ENCODE results near the gene PLPP7.

The PLPP7 gene

GRCh38 chr9:131299346-131299960 lies 9.9 kb downstream of the PLPP7 start:
- TF ChIP-seq CTCF (IDR thresholded peaks at IDR 0.05): no peak
- DNase-seq (ENCODE audit: low spot score): no peak
- H3K27ac ChIP-seq: no peak overlapping the region
- H3K4me3 ChIP-seq: no peak overlapping the region

GRCh38 chr9:131299961-131300347 lies 10.4 kb downstream of the PLPP7 start:
- DNase-seq (ENCODE audit: low spot score): no peak
- Histone ChIP-seq H3K27ac (no peak overlapping the region), H3K4me3 (no peak overlapping the region)
- TF ChIP-seq CTCF (IDR thresholded peaks at IDR 0.05): no peak

GRCh38 chr9:131300444-131300843 lies 10.9 kb downstream of the PLPP7 start:
- TF ChIP-seq CTCF (IDR thresholded peaks at IDR 0.05): no peak
- no peak for DNase-seq (ENCODE audit: low spot score)
- H3K27ac ChIP-seq: no peak overlapping the region
- H3K4me3 ChIP-seq: no peak overlapping the region

GRCh38 chr9:131302244-131303075 lies 12.9 kb downstream of the PLPP7 start:
- Histone ChIP-seq H3K4me3 (no peak overlapping the region), H3K27ac (no peak overlapping the region)
- no peak for TF ChIP-seq CTCF (IDR thresholded peaks at IDR 0.05)
- DNase-seq (ENCODE audit: low spot score): no peak

GRCh38 chr9:131303381-131304321 lies 14.1 kb downstream of the PLPP7 start:
- DNase-seq (ENCODE audit: low spot score): no peak
- no peak overlapping the region for H3K4me3 ChIP-seq
- TF ChIP-seq CTCF (IDR thresholded peaks at IDR 0.05): no peak
- H3K27ac ChIP-seq: no peak overlapping the region

- Histone ChIP-seq H3K4me3 (no peak overlapping the region), H3K27ac (no peak overlapping the region)
- no peak for TF ChIP-seq CTCF (IDR thresholded peaks at IDR 0.05)
- no peak for DNase-seq (ENCODE audit: low spot score)
These were observed 15.3 kb downstream of the PLPP7 start for GRCh38 chr9:131304676-131305355.

All from coronary artery (tissue), 2 donors.